ENCODE results near the gene TWF2.

The TWF2 gene

DNA sequence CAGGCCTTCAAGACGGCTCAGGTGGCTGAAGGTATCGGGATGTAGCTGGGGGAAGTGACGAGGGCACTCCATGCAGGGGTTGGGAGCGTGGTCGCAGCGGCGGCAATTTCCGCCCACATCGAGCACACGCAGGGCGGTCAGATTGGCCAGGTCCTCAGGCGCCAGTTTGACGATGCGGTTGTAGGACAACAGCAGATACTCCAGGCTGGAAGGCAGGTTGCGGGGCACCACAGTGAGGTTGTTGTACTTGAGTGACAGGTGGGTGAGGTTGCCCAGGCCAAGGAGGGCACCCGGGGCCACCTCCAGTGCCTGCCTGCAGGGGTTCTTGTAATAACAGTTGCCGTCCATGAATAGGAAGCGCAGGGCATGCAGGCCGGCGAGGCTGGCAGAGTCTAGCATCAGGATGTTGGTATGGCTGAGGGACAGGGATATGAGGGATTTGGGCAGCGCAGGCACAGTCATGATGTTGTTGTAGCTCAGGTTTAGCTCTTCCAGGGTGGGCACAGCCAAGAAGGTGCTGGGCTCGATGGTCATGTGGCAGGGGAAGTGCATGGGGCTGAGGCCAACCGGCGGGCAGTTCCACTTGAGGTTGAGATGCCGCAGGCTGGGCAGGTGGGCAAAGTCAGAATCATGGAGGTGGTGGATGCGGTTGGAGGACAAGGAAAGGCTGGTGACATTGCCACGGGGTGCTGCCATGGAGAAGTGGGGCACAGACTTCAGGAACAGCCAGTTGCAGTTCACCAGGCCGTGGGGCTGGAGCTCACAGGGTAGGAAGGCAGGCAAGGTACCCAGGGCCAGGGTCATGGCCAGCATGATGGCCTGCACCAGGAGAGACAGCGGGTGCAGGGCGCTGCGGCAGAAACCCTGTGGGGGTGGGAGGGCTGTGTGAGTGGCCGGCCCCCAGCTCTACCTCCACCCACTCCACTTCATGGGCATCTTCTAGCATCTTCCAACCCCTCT is 15.2 kb downstream of the TWF2 start:
- H3K9ac ChIP-seq (ENCODE audit: low read length): peak overlapping the region; percentile 79
- H3F3A ChIP-seq (ENCODE audit: insufficient read depth): peaks cover 12% of the 10 kb centered on the region
- peak overlapping the region; percentile 73 for H3K4me3 ChIP-seq (ENCODE audit: insufficient read depth, low read length, poor library complexity, severe bottlenecking)
- H4K20me1 ChIP-seq (ENCODE audit: low read depth, low read length): no peaks in the 10 kb centered on the region
- H3K27me3 ChIP-seq (ENCODE audit: low read length): no peaks in the 10 kb centered on the region
- peak overlapping the region; percentile 83 for H3K4me2 ChIP-seq (ENCODE audit: low read depth, low read length, poor library complexity, severe bottlenecking)
- H3K79me2 ChIP-seq (ENCODE audit: insufficient read depth, low read length): peaks cover 28% of the 10 kb centered on the region
- no peaks in the 10 kb centered on the region for H3K36me3 ChIP-seq (ENCODE audit: low read length)
- H3K27ac ChIP-seq (ENCODE audit: low read depth, low read length): peak overlapping the region; percentile 89; the same call in 1 of the 2 replicates
- TF ChIP-seq EZH2phosphoT487 (conservative IDR thresholded peaks at IDR 0.05; ENCODE audit: low read length): no peak
- TF ChIP-seq, protein P1, sequence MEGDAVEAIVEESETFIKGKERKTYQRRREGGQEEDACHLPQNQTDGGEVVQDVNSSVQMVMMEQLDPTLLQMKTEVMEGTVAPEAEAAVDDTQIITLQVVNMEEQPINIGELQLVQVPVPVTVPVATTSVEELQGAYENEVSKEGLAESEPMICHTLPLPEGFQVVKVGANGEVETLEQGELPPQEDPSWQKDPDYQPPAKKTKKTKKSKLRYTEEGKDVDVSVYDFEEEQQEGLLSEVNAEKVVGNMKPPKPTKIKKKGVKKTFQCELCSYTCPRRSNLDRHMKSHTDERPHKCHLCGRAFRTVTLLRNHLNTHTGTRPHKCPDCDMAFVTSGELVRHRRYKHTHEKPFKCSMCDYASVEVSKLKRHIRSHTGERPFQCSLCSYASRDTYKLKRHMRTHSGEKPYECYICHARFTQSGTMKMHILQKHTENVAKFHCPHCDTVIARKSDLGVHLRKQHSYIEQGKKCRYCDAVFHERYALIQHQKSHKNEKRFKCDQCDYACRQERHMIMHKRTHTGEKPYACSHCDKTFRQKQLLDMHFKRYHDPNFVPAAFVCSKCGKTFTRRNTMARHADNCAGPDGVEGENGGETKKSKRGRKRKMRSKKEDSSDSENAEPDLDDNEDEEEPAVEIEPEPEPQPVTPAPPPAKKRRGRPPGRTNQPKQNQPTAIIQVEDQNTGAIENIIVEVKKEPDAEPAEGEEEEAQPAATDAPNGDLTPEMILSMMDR (IDR thresholded peaks at IDR 0.05; ENCODE audit: insufficient read depth, low read length, poor library complexity, severe bottlenecking): no peak
- H3K9me3 ChIP-seq (ENCODE audit: insufficient read depth, low read length): no peaks in the 10 kb centered on the region
- no peak overlapping the region for H2AFZ ChIP-seq (ENCODE audit: low read depth, low read length, severe bottlenecking)
- no peaks in the 10 kb centered on the region for H3K9me2 ChIP-seq (replicated peaks; ENCODE audit: insufficient read depth, low read length)

DNA sequence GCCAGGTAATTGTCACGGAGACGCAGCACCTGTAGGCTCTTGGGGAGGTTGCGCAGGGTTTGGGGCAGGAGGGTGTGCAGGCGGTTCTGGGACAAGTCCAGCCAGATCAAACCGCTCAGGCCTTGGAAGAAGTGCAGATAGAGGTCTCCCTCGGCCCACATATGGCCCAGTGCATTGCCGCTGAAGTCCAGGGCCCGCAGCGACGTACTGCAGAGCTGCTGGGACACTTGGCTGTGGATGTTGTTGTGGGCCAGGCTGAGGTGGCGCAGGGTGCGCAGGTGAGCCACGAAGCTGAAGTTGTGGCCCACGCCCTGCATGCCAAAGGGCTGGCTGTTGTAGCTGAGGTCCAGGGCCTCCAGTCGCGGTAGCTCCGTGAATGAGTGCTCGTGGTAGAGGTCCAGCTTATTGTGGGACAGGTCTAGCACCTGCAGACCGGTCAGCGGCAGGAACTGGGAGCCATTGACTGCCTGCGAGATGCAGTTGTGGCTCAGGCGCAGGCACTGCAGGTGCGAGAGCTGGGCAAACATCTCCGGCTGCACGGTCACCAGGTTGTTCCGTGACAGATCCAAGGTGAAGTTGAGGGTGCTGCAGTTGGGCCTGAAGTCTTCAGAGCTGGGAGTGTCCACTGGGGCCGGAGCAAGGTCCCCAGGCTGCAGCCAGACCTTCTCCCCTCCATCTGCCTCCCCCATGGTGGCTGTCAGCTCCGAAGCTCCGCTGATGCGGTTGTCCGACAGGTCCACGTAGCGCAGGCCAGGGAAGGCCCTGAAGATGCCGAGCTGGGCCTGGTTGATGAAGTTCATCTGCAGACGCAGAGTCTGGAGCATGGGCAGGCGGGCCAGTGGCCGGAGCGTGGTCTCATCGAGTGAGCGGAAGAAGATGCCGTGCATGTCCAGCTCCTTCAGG is 16.4 kb downstream of the TWF2 start:
- H3K27ac ChIP-seq (ENCODE audit: low read depth, low read length): no peak overlapping the region
- no peaks in the 10 kb centered on the region for H3K9me3 ChIP-seq (ENCODE audit: insufficient read depth, low read length)
- H3K4me3 ChIP-seq (ENCODE audit: insufficient read depth, low read length, poor library complexity, severe bottlenecking): no peak overlapping the region
- H2AFZ ChIP-seq (ENCODE audit: low read depth, low read length, severe bottlenecking): no peak overlapping the region
- no peaks in the 10 kb centered on the region for H3K27me3 ChIP-seq (ENCODE audit: low read length)
- H3K79me2 ChIP-seq (ENCODE audit: insufficient read depth, low read length): peaks cover 28% of the 10 kb centered on the region
- no peak overlapping the region for H3K9ac ChIP-seq (ENCODE audit: low read length)
- H3K9me2 ChIP-seq (replicated peaks; ENCODE audit: insufficient read depth, low read length): no peaks in the 10 kb centered on the region
- no peaks in the 10 kb centered on the region for H4K20me1 ChIP-seq (ENCODE audit: low read depth, low read length)
- no peak overlapping the region for H3K4me2 ChIP-seq (ENCODE audit: low read depth, low read length, poor library complexity, severe bottlenecking)
- H3K36me3 ChIP-seq (ENCODE audit: low read length): no peaks in the 10 kb centered on the region
- no peak for TF ChIP-seq EZH2phosphoT487 (conservative IDR thresholded peaks at IDR 0.05; ENCODE audit: low read length)
- TF ChIP-seq, protein P1 (IDR thresholded peaks at IDR 0.05; ENCODE audit: insufficient read depth, low read length, poor library complexity, severe bottlenecking): no peak
- H3F3A ChIP-seq (ENCODE audit: insufficient read depth): peaks cover 7% of the 10 kb centered on the region

DNA sequence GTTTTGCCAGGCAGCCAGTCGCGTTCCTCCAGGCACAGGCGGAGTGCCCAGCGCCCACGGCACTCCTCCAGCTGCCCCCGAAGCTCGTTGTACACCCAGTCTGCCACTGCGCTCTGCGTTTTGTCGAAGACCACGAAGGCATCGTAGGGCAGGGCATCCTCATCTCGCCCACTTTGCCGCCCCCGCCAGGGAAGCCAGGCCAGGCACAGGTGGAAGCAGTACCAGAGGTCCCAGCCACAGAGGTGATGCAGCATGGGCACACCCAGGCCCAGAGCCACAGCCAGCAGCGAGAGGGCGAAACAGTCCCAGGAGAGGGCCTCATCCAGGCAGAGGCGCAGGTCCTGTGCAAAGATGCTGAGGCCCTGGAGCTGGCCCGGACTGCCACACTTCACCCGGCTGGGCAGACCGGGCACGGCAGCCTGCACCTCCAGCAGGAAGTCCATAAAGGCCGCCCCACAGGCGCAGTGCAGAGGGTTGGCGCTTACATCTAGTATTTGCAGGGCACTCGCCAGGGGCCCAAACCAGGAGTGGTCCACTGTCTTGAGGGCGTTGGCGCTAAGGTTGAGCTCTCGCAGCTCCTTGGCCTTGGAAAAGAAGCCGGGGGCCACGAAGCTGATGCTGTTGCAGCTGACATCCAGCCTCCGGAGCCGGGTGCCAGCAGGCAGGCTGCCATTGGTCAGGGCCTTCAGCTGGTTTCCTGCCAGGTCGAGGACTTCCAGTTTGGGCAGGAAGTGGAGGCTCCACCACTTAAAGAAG is 17.2 kb downstream of the TWF2 start:
- Histone ChIP-seq H3K4me3 (ENCODE audit: insufficient read depth, low read length, poor library complexity, severe bottlenecking) (no peak overlapping the region), H3K27me3 (ENCODE audit: low read length) (no peaks in the 10 kb centered on the region), H3F3A (ENCODE audit: insufficient read depth) (peaks cover 7% of the 10 kb centered on the region), H4K20me1 (ENCODE audit: low read depth, low read length) (no peaks in the 10 kb centered on the region), H3K9ac (ENCODE audit: low read length) (no peak overlapping the region), H3K9me2 (replicated peaks; ENCODE audit: insufficient read depth, low read length) (no peaks in the 10 kb centered on the region), H3K79me2 (ENCODE audit: insufficient read depth, low read length) (peaks cover 28% of the 10 kb centered on the region), H2AFZ (ENCODE audit: low read depth, low read length, severe bottlenecking) (no peak overlapping the region), H3K4me2 (ENCODE audit: low read depth, low read length, poor library complexity, severe bottlenecking) (no peak overlapping the region), H3K27ac (ENCODE audit: low read depth, low read length) (no peak overlapping the region), H3K9me3 (ENCODE audit: insufficient read depth, low read length) (no peaks in the 10 kb centered on the region), H3K36me3 (ENCODE audit: low read length) (no peaks in the 10 kb centered on the region)
- TF ChIP-seq, protein P1 (IDR thresholded peaks at IDR 0.05; ENCODE audit: insufficient read depth, low read length, poor library complexity, severe bottlenecking): no peak
- no peak for TF ChIP-seq EZH2phosphoT487 (conservative IDR thresholded peaks at IDR 0.05; ENCODE audit: low read length)
